WTC11 (cell line): ENCODE data around the gene MAGI2. TPM values are rescaled to one million over a fixed set of nuclear protein-coding genes. Genes with fewer than 3 reads are reported as not detected.

Source experiments
- ATAC-seq: fragments of 200-7000 bp; cut with Tn5 transposase; 2 replicates; pipeline ENCODE4 v1.10.0; 2021; ENCODE audit warnings: mild to moderate bottlenecking, moderate library complexity
- CTCF ChIA-PET: fragments of 300-600 bp; sonication (Branson Sonifier 250); formaldehyde crosslinking; loops from one replicate; lab custom pipeline; 2021; ENCODE audit warnings: antibody characterized with exemption; lab: Charles Lee
- POLR2A ChIA-PET: fragments of 350-600 bp; sonication (Branson Sonifier 250); formaldehyde crosslinking; loops from one replicate; lab custom pipeline; 2021; ENCODE audit warnings: antibody characterized with exemption; lab: Charles Lee
- DNase-seq: peaks from one replicate; pipeline ENCODE4 v3.0.0; 2021; ENCODE audit warnings: low spot score
- H3K27ac Mint-ChIP-seq: 2 replicates; pipeline ENCODE4 v1.8.0; 2021; ENCODE audit warnings: mixed read lengths
- H3K27me3 Mint-ChIP-seq: 2 replicates; pipeline ENCODE4 v1.8.0; 2021; ENCODE audit warnings: low read depth, mild to moderate bottlenecking, moderate library complexity, mixed read lengths
- H3K36me3 Mint-ChIP-seq: 2 replicates; pipeline ENCODE4 v1.8.0; 2021; ENCODE audit warnings: mixed read lengths
- H3K4me1 Mint-ChIP-seq: 2 replicates; pipeline ENCODE4 v1.8.0; 2022; ENCODE audit warnings: mixed read lengths
- H3K4me3 Mint-ChIP-seq: 2 replicates; pipeline ENCODE4 v1.8.0; 2021; ENCODE audit warnings: mild to moderate bottlenecking, moderate library complexity, mixed read lengths
- H3K9me3 Mint-ChIP-seq: 2 replicates; pipeline ENCODE4 v1.8.0; 2021; ENCODE audit warnings: mixed read lengths
- ATF6 ChIP-seq: sonication (generic); formaldehyde crosslinking; IDR thresholded peaks from 2 replicates; pipeline ENCODE4 v1.8.1; 2023; ENCODE audit warnings: mild to moderate bottlenecking, missing genetic modification reagents
- ESRRA ChIP-seq: sonication (generic); formaldehyde crosslinking; IDR thresholded peaks from 2 replicates; pipeline ENCODE4 v1.8.1; 2022; ENCODE audit warnings: mild to moderate bottlenecking, missing genetic modification reagents, borderline replicate concordance
- ETV6 ChIP-seq: sonication (generic); formaldehyde crosslinking; IDR thresholded peaks from 2 replicates; pipeline ENCODE4 v1.8.1; 2022; ENCODE audit warnings: mild to moderate bottlenecking, missing genetic modification reagents
- FOXK1 ChIP-seq: sonication (generic); formaldehyde crosslinking; IDR thresholded peaks from 2 replicates; pipeline ENCODE4 v1.8.0; 2022; ENCODE audit warnings: mild to moderate bottlenecking, moderate library complexity, missing genetic modification reagents
- FOXP4 ChIP-seq: sonication (generic); formaldehyde crosslinking; IDR thresholded peaks from 2 replicates; pipeline ENCODE4 v1.8.0; 2022; ENCODE audit warnings: mild to moderate bottlenecking, missing genetic modification reagents
- MYBL2 ChIP-seq: sonication (generic); formaldehyde crosslinking; IDR thresholded peaks from 2 replicates; pipeline ENCODE4 v1.8.1; 2023; ENCODE audit warnings: mild to moderate bottlenecking, moderate library complexity, missing genetic modification reagents
- NFYB ChIP-seq: sonication (generic); formaldehyde crosslinking; conservative IDR thresholded peaks from 2 replicates; pipeline ENCODE4 v1.8.0; 2022; ENCODE audit warnings: low read depth, missing genetic modification reagents
- NR2C2 ChIP-seq: sonication (generic); formaldehyde crosslinking; IDR thresholded peaks from 2 replicates; pipeline ENCODE4 v1.8.0; 2022; ENCODE audit warnings: mild to moderate bottlenecking, missing genetic modification reagents
- ZBTB43 ChIP-seq: sonication (generic); formaldehyde crosslinking; IDR thresholded peaks from 2 replicates; pipeline ENCODE4 v1.8.1; 2023; ENCODE audit warnings: mild to moderate bottlenecking, missing genetic modification reagents
- ZNF138 ChIP-seq: sonication (generic); formaldehyde crosslinking; conservative IDR thresholded peaks from 2 replicates; pipeline ENCODE4 v1.8.1; 2022; ENCODE audit warnings: mild to moderate bottlenecking, moderate library complexity, missing genetic modification reagents
- ZNF219 ChIP-seq: sonication (generic); formaldehyde crosslinking; IDR thresholded peaks from 2 replicates; pipeline ENCODE4 v1.8.0; 2023; ENCODE audit warnings: missing genetic modification reagents, mild to moderate bottlenecking, borderline replicate concordance
- ZNF416 ChIP-seq: fragments of 250-450 bp; sonication (Bioruptor Pico); IDR thresholded peaks from 2 replicates; pipeline ENCODE4 v1.9.0; 2021; ENCODE audit warnings: mild to moderate bottlenecking, inconsistent platforms
- total RNA-seq: library from RNA; stranded (reverse); gene quantifications from 3 replicates; pipeline ENCODE4 v1.2.3, GENCODE V29; 2021
- TF ChIP-seq, protein P1 (sequence below): sonication (generic); formaldehyde crosslinking; IDR thresholded peaks from 2 replicates; pipeline ENCODE4 v1.8.0; 2022; ENCODE audit warnings: missing genetic modification reagents
- TF ChIP-seq, protein P2 (sequence below): sonication (generic); formaldehyde crosslinking; IDR thresholded peaks from 2 replicates; pipeline ENCODE4 v1.8.0; 2023; ENCODE audit warnings: missing genetic modification reagents, mild to moderate bottlenecking, borderline replicate concordance
- TF ChIP-seq, protein P3 (sequence below): fragments of 250-450 bp; sonication (Bioruptor Pico); IDR thresholded peaks from 2 replicates; pipeline ENCODE4 v1.8.0; 2021; ENCODE audit warnings: mild to moderate bottlenecking

The MAGI2 gene
- total RNA-seq, 1 experiment from 2014 or later, result 26.6 TPM

DNA sequence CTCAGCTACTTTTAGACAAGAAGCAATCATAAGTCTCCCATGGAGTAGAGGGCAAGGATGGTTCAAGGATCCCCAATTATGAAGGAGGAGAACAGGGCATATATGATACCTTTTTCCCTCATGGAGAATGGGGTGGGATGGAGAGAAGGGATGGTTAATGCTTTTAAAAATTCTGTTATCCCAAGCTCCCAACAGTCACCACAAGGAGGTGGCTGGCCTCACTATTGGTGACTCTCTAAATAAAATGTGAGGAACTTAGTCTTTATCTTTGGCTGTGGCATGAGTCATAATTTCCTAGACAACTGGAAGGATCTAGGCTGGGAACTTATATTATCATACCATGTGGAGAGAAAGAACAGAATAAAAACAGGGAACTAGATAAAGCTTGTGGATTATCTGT is 1357.9 kb downstream of the MAGI2 start:
- DNase-seq (no peak), ATAC-seq (no peak)
- no peaks in the 10 kb centered on the region for H3K4me1 Mint-ChIP-seq
- CTCF ChIA-PET, result no interaction called here
- peaks cover 8% of the 10 kb centered on the region for H3K9me3 Mint-ChIP-seq
- TF ChIP-seq ESRRA (no peak), NR2C2 (CRISPR knock-in tag) (no peak), NFYB (no peak), FOXK1 (CRISPR knock-in tag) (no peak), ZNF416 (CRISPR knock-in tag) (no peak), ZNF138 (no peak), ZNF219 (CRISPR knock-in tag) (no peak), ETV6 (CRISPR knock-in tag) (no peak), ZBTB43 (CRISPR knock-in tag) (no peak)
- TF ChIP-seq, protein P1, sequence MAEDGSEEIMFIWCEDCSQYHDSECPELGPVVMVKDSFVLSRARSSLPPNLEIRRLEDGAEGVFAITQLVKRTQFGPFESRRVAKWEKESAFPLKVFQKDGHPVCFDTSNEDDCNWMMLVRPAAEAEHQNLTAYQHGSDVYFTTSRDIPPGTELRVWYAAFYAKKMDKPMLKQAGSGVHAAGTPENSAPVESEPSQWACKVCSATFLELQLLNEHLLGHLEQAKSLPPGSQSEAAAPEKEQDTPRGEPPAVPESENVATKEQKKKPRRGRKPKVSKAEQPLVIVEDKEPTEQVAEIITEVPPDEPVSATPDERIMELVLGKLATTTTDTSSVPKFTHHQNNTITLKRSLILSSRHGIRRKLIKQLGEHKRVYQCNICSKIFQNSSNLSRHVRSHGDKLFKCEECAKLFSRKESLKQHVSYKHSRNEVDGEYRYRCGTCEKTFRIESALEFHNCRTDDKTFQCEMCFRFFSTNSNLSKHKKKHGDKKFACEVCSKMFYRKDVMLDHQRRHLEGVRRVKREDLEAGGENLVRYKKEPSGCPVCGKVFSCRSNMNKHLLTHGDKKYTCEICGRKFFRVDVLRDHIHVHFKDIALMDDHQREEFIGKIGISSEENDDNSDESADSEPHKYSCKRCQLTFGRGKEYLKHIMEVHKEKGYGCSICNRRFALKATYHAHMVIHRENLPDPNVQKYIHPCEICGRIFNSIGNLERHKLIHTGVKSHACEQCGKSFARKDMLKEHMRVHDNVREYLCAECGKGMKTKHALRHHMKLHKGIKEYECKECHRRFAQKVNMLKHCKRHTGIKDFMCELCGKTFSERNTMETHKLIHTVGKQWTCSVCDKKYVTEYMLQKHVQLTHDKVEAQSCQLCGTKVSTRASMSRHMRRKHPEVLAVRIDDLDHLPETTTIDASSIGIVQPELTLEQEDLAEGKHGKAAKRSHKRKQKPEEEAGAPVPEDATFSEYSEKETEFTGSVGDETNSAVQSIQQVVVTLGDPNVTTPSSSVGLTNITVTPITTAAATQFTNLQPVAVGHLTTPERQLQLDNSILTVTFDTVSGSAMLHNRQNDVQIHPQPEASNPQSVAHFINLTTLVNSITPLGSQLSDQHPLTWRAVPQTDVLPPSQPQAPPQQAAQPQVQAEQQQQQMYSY (CRISPR knock-in tag), result no peak
- TF ChIP-seq, protein P2, sequence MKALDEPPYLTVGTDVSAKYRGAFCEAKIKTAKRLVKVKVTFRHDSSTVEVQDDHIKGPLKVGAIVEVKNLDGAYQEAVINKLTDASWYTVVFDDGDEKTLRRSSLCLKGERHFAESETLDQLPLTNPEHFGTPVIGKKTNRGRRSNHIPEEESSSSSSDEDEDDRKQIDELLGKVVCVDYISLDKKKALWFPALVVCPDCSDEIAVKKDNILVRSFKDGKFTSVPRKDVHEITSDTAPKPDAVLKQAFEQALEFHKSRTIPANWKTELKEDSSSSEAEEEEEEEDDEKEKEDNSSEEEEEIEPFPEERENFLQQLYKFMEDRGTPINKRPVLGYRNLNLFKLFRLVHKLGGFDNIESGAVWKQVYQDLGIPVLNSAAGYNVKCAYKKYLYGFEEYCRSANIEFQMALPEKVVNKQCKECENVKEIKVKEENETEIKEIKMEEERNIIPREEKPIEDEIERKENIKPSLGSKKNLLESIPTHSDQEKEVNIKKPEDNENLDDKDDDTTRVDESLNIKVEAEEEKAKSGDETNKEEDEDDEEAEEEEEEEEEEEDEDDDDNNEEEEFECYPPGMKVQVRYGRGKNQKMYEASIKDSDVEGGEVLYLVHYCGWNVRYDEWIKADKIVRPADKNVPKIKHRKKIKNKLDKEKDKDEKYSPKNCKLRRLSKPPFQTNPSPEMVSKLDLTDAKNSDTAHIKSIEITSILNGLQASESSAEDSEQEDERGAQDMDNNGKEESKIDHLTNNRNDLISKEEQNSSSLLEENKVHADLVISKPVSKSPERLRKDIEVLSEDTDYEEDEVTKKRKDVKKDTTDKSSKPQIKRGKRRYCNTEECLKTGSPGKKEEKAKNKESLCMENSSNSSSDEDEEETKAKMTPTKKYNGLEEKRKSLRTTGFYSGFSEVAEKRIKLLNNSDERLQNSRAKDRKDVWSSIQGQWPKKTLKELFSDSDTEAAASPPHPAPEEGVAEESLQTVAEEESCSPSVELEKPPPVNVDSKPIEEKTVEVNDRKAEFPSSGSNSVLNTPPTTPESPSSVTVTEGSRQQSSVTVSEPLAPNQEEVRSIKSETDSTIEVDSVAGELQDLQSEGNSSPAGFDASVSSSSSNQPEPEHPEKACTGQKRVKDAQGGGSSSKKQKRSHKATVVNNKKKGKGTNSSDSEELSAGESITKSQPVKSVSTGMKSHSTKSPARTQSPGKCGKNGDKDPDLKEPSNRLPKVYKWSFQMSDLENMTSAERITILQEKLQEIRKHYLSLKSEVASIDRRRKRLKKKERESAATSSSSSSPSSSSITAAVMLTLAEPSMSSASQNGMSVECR (CRISPR knock-in tag), result no peak
- H3K27me3 Mint-ChIP-seq, result no peaks in the 10 kb centered on the region
- H3K4me3 Mint-ChIP-seq, result no peak overlapping the region
- H3K36me3 Mint-ChIP-seq, result no peaks in the 10 kb centered on the region
- no peak overlapping the region for H3K27ac Mint-ChIP-seq
- POLR2A ChIA-PET, result no interaction called here

DNA sequence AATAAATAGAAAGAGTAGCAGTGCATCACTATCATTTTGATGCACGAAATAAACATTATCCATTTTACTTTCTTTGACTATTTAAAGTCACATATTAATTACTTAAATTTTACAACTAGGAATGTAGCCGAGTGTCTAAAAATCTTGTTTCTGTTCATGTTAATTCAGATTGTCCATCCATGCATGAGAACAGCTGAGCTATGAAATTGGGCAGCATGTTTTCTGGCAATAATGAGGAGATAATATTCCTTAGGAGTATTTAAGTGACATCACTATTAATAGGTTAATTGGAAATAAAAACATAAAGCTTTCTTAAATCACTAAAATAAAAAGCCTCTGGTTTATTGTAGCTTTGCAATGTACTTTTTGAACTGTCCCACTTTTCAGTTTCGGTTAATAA is 1361.1 kb downstream of the MAGI2 start:
- H3K9me3 Mint-ChIP-seq, result peaks cover 7% of the 10 kb centered on the region
- no peaks in the 10 kb centered on the region for H3K27me3 Mint-ChIP-seq
- DNase-seq (no peak), ATAC-seq (no peak)
- no peak overlapping the region for H3K27ac Mint-ChIP-seq
- H3K4me1 Mint-ChIP-seq, result no peaks in the 10 kb centered on the region
- H3K4me3 Mint-ChIP-seq, result no peak overlapping the region
- no peaks in the 10 kb centered on the region for H3K36me3 Mint-ChIP-seq
- ChIA-PET POLR2A (no interaction called here), CTCF (interaction anchor here (0.6 kb wide), 1 partner anchor 10 kb away, joined by 3 read pairs; no protein-coding TSS in a partner anchor)
- TF ChIP-seq, protein P3, sequence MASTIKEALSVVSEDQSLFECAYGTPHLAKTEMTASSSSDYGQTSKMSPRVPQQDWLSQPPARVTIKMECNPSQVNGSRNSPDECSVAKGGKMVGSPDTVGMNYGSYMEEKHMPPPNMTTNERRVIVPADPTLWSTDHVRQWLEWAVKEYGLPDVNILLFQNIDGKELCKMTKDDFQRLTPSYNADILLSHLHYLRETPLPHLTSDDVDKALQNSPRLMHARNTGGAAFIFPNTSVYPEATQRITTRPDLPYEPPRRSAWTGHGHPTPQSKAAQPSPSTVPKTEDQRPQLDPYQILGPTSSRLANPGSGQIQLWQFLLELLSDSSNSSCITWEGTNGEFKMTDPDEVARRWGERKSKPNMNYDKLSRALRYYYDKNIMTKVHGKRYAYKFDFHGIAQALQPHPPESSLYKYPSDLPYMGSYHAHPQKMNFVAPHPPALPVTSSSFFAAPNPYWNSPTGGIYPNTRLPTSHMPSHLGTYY (CRISPR knock-in tag), result no peak
- TF ChIP-seq MYBL2 (CRISPR knock-in tag) (no peak), ATF6 (CRISPR knock-in tag) (no peak), FOXP4 (no peak)
- TF ChIP-seq, protein P1 (CRISPR knock-in tag), result no peak
